Measurements from ENCODE around the gene MAJIN.

MAJIN gene

DNA sequence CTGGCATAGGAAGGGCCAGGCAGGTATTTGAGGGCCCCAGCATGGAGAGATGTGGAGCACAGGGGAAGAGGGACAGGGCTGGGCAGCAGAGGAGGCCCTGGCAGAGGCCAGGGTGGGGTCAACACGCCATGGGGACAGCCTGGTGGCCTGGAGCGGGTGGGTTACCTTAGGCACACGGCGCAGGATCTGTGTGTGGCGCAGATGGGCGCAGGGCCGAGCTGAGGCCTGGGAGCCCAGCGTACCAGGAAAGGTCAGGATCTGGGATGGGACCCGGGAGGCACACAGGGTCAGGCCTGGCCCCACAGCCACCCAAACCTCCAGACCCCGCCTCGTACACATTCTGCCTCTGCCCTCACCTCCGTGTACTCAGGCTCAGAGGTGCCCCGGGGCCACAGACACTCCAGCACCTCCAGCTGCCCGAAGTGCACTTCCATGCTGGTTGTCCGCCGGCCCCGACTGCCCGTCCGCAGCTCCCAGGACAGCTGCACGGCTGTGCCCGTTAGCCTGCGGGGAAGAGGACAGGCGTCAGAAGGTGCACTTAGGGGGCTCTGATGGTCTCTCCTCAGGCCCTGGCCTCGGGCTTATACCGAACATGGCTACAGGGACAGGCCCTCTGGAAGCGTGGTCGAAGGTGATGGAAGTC lies 61.3 kb downstream of the MAJIN start:
- no peak for DNase-seq

DNA sequence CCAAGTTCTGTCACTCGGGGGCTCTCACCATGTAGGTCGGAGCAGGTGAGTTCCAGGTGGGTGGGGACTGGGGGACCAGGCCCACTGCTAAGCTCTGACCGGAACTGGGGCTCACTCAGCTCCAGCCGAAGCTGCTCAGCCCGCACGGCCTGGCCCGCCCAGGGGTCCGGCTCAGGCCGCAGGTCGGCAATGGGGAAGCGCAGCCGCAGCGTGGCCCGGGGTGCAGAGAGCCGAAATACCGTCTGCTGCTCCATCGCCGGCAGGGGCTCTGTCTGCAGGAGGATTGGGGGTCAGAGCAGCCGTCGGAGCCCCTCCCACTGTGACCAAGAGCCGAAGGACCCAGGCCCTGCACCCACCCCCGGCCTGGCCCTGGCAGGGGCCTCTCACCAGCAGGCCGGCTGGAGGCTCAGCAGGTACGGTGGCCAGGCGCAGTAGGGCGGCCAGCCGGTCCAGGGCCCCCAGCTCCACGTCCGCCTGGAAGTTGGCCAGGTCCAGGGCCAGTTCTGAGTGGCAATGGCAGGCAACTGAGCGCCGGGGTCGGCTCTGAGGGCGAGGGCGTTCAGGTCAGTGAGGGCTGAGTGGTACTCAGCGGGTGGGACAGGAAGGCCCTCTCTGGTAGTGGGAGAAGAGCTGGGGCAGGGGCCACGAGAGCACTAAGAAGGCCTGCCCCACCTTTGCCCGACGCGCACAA lies 62.1 kb downstream of the MAJIN start:
- no peak for DNase-seq

DNA sequence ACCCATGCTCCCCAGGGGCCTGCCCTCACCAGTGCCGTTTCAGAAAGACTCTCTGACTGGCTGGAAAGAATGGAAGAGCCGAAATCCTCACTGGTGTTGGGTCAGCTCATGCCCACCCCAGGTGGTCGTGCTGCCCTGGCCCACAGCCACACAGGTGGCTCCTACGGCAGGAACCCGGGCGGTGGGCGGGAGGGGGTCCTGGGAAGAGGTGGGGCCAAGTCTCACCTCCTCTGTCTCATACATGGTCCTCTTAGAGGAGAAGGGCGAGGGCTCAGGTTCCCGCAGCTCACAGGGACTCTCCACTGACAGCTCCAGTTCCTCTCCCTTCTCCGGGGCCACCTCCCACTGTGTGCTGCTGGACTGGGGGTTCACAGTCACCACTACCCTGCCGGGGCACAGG lies 63.1 kb downstream of the MAJIN start:
- no peak for DNase-seq

DNA sequence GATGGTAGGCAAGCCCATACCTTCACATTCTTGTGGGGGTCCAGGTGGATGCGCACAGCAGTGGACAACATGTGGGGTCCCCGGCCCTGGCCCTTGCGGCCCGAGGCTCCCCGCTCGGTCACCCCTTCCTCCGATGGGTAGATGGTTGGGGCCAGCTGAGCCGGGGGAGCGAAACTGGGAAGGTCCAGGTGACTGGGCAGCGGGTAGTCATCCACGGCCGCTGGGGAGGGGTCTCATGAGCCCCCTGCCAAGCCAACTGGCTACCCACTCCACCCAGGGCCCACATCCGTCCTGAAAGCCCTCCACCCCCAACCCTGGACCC lies 65.6 kb downstream of the MAJIN start:
- no peak for DNase-seq

DNA sequence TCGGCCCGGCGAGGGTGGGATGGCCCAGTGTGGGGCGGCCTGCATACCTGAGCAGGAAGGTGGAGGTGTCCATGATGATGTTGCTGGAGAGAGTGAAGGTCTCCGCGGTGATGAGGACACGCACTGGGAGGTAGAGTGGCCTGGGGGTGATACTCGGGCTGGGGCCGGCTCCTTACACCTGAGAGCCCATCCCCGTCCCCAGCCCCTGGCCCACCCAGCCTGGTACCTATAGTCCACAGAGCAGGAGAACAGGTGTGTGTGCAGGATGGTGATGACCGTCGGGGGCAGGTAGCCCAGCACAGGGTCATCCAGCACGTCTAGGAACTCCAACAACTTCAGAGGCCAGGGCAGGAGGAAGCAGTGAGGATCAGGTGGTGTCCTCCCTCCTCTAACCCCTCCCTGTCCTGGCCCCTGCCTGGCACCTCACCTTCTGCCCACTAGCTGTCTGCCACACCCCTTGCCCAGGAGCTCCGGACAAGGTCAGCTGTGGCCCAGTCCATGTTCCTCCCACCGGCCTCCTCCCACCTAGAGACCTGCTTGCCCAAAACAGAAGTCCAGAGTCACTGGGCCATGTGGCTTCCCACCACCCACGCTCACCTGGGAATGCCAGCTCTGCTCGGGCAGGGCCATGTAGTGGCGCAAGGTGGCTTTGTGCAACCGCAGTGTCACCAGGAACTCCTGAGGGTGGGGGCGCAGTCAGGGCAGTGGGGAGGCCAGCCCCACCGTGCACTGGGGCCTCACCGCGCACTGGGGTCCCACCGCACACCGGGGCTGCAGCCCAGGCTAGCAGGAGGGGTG lies 66.2 kb downstream of the MAJIN start:
- no peak for DNase-seq

- no peak for DNase-seq
Observed at GRCh38 chr11:64903291-64903833, 68.5 kb downstream of the MAJIN start.

DNA sequence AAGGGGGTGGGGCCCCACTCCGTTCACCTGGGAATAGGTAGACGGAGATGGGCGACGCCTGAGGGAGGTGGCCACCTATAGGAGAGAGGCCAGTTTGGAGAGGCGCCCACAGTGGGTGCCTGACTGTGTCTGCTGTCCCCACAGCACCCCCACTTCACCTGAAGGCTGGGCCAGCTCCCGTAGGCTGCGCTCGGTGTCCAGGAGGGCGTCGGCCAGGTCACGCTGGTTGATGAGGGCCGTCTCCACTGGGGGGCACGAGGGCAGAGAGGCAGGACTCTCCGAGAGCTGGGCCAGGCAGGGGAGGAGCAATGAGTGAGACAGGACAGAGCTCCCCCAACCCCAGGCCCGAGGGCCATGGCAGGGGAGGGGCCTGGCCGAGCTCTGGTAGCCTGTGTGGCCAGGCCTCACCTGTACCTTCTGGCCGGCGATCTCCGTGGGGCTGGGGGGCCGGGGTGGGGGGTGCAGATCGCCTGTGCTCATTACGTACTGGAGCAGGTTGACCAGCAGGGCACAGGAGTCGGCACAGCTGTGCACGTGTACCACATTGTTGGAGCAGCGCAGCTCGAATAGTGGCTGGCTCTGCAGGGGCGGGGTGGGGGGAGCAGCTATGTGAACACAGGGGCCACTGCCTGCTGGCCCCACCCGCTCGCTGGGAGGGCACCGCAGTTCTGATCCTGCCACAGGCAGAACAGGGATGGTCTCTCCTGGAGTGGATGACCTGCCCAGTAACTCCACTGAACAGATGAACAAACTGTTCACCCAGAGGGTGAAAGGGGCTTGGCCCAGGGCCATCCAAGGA lies 69.6 kb downstream of the MAJIN start:
- no peak for DNase-seq

DNA sequence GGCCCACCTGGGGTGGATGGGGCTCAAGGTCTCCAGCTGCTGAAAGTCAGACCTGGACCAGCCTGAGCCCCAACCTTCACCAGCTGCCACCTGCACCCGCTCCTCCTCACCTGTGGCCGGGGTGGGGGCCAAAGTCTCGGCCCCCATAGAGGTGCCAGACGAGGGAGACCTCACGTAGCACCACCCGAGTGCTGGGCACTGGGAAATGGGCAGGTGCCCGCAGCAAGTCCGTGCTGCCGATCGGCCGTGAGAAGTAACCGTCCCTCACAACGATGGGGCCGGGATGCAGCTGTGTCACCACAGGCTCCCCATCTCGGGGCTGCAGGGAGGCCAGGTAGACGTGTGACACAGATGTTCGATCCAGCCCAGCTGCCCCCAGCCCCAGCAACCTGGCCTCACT lies 71.1 kb downstream of the MAJIN start:
- DNase-seq: no peak

DNA sequence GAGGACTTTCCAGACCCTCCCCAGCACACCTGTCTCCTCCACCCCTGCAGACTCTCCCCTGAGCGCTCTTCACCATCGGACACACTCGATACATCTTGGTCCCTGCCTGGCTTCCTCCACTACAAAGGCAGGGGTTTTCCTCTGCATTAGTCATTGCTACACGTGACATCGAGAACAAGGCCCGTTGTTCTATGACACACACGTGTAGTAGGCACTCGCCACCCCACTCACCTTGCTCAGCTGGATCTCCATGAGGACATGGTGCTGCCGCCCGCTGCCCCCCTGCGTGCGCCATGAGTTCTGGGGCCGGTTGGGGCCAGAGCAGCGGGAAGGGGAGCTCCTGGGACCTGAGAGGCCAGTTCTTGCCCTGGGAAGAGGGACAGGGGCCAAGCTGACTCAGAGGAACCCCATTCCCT lies 71.6 kb downstream of the MAJIN start:
- peak; percentile 58 to 81 for DNase-seq

DNA sequence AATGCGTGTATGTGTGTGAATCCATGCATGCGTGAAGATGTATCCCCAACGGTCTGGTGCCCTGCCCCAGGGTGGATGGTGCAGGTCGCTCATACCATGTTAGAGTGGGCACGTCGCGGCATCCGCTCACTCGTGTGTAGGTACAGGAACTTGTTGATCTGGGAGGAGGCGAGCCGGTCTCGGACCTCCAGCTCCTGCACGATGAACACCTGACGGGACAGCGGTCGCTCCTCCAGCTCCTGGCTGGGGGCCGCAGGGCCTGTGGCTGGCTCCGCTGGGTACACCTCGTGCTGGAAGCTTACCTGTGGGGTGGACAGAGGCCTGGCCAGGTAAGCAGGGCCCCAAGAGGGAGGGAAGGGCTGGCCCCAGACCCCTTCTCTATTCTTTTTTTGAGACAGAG lies 73.4 kb downstream of the MAJIN start:
- no peak for DNase-seq

GRCh38 chr11:64898076-64898445 lies 73.8 kb downstream of the MAJIN start:
- no peak for DNase-seq

DNA sequence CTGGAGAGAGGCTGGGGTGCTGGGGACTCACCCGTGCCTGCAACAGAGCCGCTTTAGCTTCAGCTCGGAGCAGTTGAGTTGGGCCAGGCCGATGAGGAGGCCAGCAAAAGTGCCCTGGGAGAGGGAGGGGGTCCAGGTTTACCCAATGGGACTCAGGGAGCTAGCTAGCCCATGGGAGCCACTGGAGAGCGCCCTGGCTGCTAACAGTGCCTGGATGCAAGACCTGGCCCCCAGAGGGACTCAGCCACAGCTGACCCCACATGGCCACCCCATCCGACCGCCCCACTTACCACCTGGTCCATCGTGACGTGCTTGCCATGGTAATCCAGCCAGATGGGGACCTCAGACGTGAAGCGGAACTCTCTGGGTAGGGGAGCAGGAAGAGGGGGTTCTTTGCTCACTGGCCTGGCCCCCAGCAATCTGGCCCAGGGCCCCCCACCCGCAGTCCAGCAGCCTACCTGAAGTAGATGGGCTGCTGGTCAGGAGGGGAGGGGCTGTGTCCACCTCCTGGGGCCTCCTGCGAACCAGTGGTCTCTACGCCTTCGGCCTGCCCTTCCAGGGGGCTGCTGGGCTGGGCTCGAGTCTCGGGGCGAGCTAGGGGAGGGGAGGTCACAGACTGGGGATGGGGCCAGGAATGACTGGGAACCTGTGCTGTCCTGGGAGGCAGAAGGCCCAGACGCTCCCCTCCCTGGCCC lies 74.4 kb downstream of the MAJIN start:
- DNase-seq: no peak

GRCh38 chr11:64896448-64897022 lies 75.4 kb downstream of the MAJIN start:
- no peak for DNase-seq

- no peak for DNase-seq
Observed at GRCh38 chr11:64894812-64895452, 77.0 kb downstream of the MAJIN start.

- peak; percentile 82 to 94 for DNase-seq
Observed at GRCh38 chr11:64894070-64894811, 77.7 kb downstream of the MAJIN start.

GRCh38 chr11:64893194-64894069 lies 78.5 kb downstream of the MAJIN start:
- DNase-seq: no peak

DNA sequence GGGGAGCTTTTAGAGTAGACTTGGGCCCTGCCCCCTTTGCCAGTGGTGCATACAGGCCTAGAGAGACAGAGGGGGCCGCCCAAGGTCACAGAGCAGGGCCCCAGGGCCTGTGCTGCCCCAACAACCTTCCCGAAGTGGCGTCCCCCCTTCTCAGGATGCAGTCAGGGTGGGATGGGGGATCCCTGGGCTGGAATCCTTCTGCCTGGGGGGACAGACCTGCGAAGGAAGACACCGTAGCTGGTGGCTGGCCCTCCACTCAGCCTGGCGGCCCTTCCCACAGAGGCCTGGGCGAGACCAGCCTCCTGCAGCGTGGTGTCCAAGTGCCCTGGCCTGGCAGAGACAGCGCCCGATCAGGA lies 79.1 kb downstream of the MAJIN start:
- no peak for DNase-seq

- DNase-seq: no peak
Observed at GRCh38 chr11:64892411-64892831, 79.5 kb downstream of the MAJIN start.

GRCh38 chr11:64891880-64892279 lies 80.0 kb downstream of the MAJIN start:
- DNase-seq: no peak
